Activated naive CD4-positive, alpha-beta T cell treated with anti-CD3 and anti-CD28 coated beads, Interleukin-2, amount 50 U/mL, for 24 hours (primary cell): ENCODE results near the gene HPS1.

Source experiments
- H3K27ac Mint-ChIP-seq: one replicate; pipeline ENCODE4 v1.8.0; 2021; ENCODE audit warnings: mild to moderate bottlenecking, mixed read lengths
- H3K27me3 Mint-ChIP-seq: one replicate; pipeline ENCODE4 v1.8.0; 2021; ENCODE audit warnings: mixed read lengths
- H3K36me3 Mint-ChIP-seq: one replicate; pipeline ENCODE4 v1.8.0; 2021; ENCODE audit warnings: mixed read lengths
- H3K4me1 Mint-ChIP-seq: one replicate; pipeline ENCODE4 v1.8.0; 2021; ENCODE audit warnings: mixed read lengths
- H3K4me3 Mint-ChIP-seq: one replicate; pipeline ENCODE4 v1.8.0; 2021; ENCODE audit warnings: mild to moderate bottlenecking, mixed read lengths
- H3K9me3 Mint-ChIP-seq: one replicate; pipeline ENCODE4 v1.8.0; 2021; ENCODE audit warnings: mixed read lengths

The HPS1 gene

GRCh38 chr10:98469001-98469931 lies 22.5 kb upstream of the HPS1 start:
- no peak overlapping the region for H3K27ac Mint-ChIP-seq
- peaks cover 8% of the 10 kb centered on the region for H3K4me1 Mint-ChIP-seq
- H3K27me3 Mint-ChIP-seq: no peaks in the 10 kb centered on the region
- no peaks in the 10 kb centered on the region for H3K9me3 Mint-ChIP-seq
- no peaks in the 10 kb centered on the region for H3K36me3 Mint-ChIP-seq
- peak overlapping the region; percentile 73 for H3K4me3 Mint-ChIP-seq

- Mint-ChIP-seq H3K27me3 (peaks cover under 1% of the 10 kb centered on the region), H3K9me3 (no peaks in the 10 kb centered on the region), H3K36me3 (no peaks in the 10 kb centered on the region), H3K4me3 (peak overlapping the region; percentile 98), H3K27ac (peak overlapping the region; percentile 76), H3K4me1 (peaks cover 6% of the 10 kb centered on the region)
Measured at GRCh38 chr10:98467506-98468318, 21.0 kb upstream of the HPS1 start.

GRCh38 chr10:98466861-98467505 lies 20.2 kb upstream of the HPS1 start:
- H3K27ac Mint-ChIP-seq: peak overlapping the region; percentile 66
- peak overlapping the region; percentile 98 for H3K4me3 Mint-ChIP-seq

GRCh38 chr10:98465866-98466265 lies 19.1 kb upstream of the HPS1 start:
- H3K27me3 Mint-ChIP-seq: peaks cover 3% of the 10 kb centered on the region
- H3K27ac Mint-ChIP-seq: no peak overlapping the region
- H3K4me1 Mint-ChIP-seq: peaks cover 6% of the 10 kb centered on the region
- H3K4me3 Mint-ChIP-seq: no peak overlapping the region
- H3K36me3 Mint-ChIP-seq: no peaks in the 10 kb centered on the region
- H3K9me3 Mint-ChIP-seq: no peaks in the 10 kb centered on the region

More at GRCh38 chr10:98466861-98467505, 20.2 kb upstream of the HPS1 start:
- no peaks in the 10 kb centered on the region for H3K36me3 Mint-ChIP-seq
- H3K4me1 Mint-ChIP-seq: peaks cover 6% of the 10 kb centered on the region
- H3K27me3 Mint-ChIP-seq: peaks cover 3% of the 10 kb centered on the region
- no peaks in the 10 kb centered on the region for H3K9me3 Mint-ChIP-seq

- H3K4me3 Mint-ChIP-seq: no peak overlapping the region
- H3K27me3 Mint-ChIP-seq: peaks cover 3% of the 10 kb centered on the region
- no peaks in the 10 kb centered on the region for H3K36me3 Mint-ChIP-seq
- no peaks in the 10 kb centered on the region for H3K9me3 Mint-ChIP-seq
- no peak overlapping the region for H3K27ac Mint-ChIP-seq
- peaks cover 6% of the 10 kb centered on the region for H3K4me1 Mint-ChIP-seq
Measured at GRCh38 chr10:98463976-98464754, 17.4 kb upstream of the HPS1 start.

GRCh38 chr10:98463016-98463415 lies 16.3 kb upstream of the HPS1 start:
- H3K9me3 Mint-ChIP-seq: no peaks in the 10 kb centered on the region
- H3K36me3 Mint-ChIP-seq: no peaks in the 10 kb centered on the region
- no peak overlapping the region for H3K4me3 Mint-ChIP-seq
- peaks cover 6% of the 10 kb centered on the region for H3K4me1 Mint-ChIP-seq
- no peak overlapping the region for H3K27ac Mint-ChIP-seq
- H3K27me3 Mint-ChIP-seq: peaks cover 6% of the 10 kb centered on the region

GRCh38 chr10:98461500-98461842 lies 14.7 kb upstream of the HPS1 start:
- Mint-ChIP-seq H3K27me3 (peaks cover 12% of the 10 kb centered on the region), H3K27ac (no peak overlapping the region), H3K4me3 (no peak overlapping the region), H3K9me3 (no peaks in the 10 kb centered on the region), H3K4me1 (no peaks in the 10 kb centered on the region), H3K36me3 (no peaks in the 10 kb centered on the region)

GRCh38 chr10:98460837-98461499 lies 14.2 kb upstream of the HPS1 start:
- Mint-ChIP-seq H3K4me1 (no peaks in the 10 kb centered on the region), H3K4me3 (no peak overlapping the region), H3K9me3 (no peaks in the 10 kb centered on the region), H3K27me3 (peaks cover 12% of the 10 kb centered on the region), H3K36me3 (no peaks in the 10 kb centered on the region), H3K27ac (no peak overlapping the region)

- Mint-ChIP-seq H3K27me3 (peaks cover 12% of the 10 kb centered on the region), H3K4me3 (no peak overlapping the region), H3K36me3 (no peaks in the 10 kb centered on the region), H3K27ac (no peak overlapping the region), H3K4me1 (no peaks in the 10 kb centered on the region), H3K9me3 (no peaks in the 10 kb centered on the region)
Measured at GRCh38 chr10:98458809-98459784, 12.4 kb upstream of the HPS1 start.

GRCh38 chr10:98457721-98458120 lies 11.0 kb upstream of the HPS1 start:
- Mint-ChIP-seq H3K4me3 (no peak overlapping the region), H3K4me1 (no peaks in the 10 kb centered on the region), H3K36me3 (no peaks in the 10 kb centered on the region), H3K27ac (no peak overlapping the region), H3K9me3 (no peaks in the 10 kb centered on the region), H3K27me3 (peaks cover 11% of the 10 kb centered on the region)

GRCh38 chr10:98456686-98457482 lies 10.1 kb upstream of the HPS1 start:
- Mint-ChIP-seq H3K4me1 (no peaks in the 10 kb centered on the region), H3K4me3 (no peak overlapping the region), H3K27ac (no peak overlapping the region), H3K27me3 (peaks cover 9% of the 10 kb centered on the region), H3K36me3 (no peaks in the 10 kb centered on the region), H3K9me3 (no peaks in the 10 kb centered on the region)

GRCh38 chr10:98456043-98456570 lies 9.4 kb upstream of the HPS1 start:
- peaks cover 11% of the 10 kb centered on the region for H3K27me3 Mint-ChIP-seq
- H3K36me3 Mint-ChIP-seq: no peaks in the 10 kb centered on the region
- no peaks in the 10 kb centered on the region for H3K4me1 Mint-ChIP-seq
- no peaks in the 10 kb centered on the region for H3K9me3 Mint-ChIP-seq
- no peak overlapping the region for H3K27ac Mint-ChIP-seq
- H3K4me3 Mint-ChIP-seq: no peak overlapping the region

GRCh38 chr10:98453729-98454128 lies 7.0 kb upstream of the HPS1 start:
- no peaks in the 10 kb centered on the region for H3K9me3 Mint-ChIP-seq
- H3K27me3 Mint-ChIP-seq: peaks cover 13% of the 10 kb centered on the region
- no peak overlapping the region for H3K4me3 Mint-ChIP-seq
- H3K27ac Mint-ChIP-seq: no peak overlapping the region
- no peaks in the 10 kb centered on the region for H3K4me1 Mint-ChIP-seq
- H3K36me3 Mint-ChIP-seq: no peaks in the 10 kb centered on the region
